Hippocampal formation (tissue), 2 donors: Measurements from ENCODE around the gene ROMO1.

Experiments
- DNase-seq, 2 donors: peaks; one replicate each; lab custom pipeline; 2025; lab: John Stamatoyannopoulos, UW

Gene ROMO1

DNA sequence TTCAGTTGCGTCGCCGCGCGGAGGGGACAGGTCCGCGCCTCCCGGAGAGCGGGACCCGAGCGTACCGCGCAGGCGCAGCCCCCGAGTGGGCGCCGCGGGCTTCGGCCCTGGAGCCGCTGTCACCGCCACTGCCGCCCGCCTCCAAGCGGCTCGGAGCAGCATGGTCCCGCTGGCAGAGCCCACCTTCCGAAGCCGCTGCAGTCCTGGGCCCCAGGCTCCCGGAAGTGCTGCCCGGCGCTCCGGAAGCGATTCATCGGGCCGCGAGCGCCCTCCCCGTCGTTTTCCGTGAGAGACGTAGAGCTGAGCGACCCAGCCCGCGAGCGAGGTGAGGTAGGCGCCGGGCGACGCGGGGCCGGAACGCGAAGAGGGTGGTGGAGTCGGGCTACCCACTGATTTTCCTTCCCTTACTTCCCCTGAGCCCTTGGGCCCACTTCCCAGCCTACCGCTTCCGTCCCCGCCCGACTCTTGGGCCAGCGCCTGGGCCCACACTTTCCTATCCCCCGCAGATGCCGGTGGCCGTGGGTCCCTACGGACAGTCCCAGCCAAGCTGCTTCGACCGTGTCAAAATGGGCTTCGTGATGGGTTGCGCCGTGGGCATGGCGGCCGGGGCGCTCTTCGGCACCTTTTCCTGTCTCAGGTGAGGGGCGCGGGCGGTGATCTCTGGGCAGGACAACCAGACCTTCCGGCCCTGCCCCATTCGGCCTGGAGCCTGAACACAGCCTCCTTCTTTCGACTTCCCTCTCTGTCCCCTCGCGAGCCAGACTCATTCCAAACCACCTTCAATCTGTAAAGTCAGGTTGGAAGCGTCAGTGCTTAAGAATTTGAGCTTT lies at the start of gene ROMO1, which contains the start of gene NFS1:
Gene ROMO1 (plus strand): TSS at position 279 of the 830 bp plus-strand sequence. CDS start 228 bp downstream, at position 507.
Gene NFS1 (minus strand): TSS at position 226 of the 830 bp plus-strand sequence. CDS start 64 bp downstream, at position 162.
- DNase-seq: peak; percentile 72 to 79

DNA sequence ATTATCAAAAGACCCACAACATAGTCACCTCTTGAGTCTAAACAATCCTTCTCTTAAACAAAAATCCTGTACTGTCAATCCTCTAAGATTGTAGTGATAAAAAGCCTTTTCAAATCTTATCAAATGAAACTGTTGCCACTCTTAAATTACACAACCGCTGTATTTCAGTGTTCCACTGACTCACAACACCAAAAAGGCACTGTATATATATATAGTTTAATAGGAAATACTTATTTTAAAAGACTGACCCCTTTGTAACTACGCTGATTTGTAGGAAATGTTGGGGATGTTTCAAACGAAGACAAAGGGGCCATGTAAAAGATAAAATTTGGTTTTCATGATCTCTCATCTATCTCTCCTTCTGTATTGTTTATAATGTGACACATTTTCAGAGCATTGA lies 48.6 kb upstream of the ROMO1 start:
- no peak for DNase-seq

DNA sequence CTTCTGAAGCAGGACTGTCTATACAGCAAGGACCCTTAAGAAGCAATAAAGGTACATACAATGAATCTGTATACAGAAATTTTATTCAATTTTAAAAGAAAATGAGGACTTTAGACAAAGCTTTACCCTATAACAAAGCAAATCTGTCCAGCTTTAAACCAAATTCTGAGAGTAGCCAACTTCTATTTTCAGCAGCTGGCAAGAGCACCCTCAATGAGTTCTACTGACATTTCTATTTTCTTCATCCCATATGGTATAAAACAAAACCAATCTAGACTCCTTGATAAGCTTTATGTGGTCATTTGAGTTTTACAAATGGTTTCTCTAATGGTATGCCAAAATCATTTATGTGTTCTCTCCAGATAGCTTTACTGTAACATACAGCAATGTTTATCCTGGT lies 47.2 kb upstream of the ROMO1 start:
- no peak for DNase-seq

DNA sequence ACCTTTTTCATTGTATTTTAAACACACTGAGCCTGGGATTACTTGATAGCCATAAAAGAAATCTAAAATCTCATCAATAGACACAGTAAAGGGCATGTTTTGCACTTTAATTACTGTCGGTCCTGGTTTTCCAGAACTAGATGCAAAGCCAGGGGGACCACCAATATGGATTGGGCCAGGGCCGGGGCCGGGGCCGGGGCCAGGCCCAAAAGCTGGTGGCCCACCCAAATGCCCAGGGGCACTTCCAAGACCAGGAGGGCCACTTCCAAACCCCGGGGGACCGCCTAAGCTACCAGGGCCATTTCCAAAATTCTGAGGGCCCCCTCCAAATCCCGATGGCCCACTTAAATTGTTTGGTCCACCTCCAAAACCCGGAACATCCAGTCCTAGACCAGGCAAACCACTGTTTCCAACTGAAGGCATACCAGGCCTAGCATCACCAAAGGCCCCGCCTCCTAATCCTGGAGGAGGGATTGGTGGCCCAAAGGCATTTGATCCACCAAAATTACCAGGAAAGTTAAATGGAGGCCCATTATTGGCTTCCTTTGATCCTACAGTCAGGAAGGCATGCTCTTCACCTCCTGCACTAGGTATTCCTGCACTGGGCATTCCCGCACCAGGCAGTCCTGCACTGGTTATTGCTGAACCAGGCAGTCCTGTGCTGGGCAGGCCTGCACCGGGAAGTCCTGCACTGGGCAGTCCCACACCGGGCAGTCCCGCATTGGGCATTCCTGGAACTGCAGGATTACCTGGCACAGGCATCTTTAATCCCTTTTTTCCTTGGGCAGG lies 46.4 kb upstream of the ROMO1 start:
- DNase-seq: no peak

DNA sequence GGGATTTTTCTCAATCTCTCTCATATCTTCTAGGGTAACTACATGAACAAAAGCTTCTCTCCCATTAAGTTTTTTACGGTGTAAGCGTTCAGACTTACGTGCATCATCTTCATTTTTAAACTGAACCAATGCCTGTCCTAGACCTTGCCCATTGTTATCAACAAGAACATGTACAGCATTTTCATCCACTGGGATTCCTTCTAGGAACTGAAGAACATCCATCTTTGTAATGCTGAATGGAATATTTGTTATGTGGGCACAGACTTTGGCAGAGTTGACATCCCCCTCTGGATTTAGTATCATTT lies 45.8 kb upstream of the ROMO1 start:
- no peak for DNase-seq

DNA sequence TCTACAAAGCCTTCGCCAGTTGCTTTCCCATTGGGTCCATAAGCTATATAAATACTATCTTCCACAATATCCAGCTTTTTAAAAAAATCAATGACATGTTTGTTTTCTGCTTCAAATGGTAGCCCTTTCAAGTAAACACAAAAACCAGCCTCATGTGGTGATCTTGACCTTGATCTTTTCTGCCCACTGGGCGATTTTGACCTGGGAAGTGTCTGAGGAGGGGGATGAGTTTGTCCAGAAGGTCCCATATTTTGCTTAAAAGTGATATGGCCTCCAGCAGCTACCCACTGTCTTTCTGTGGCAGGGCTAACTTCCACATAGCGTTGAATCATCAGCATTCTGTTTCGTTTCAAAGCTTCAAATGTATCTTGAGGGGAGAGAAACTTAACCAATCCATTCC lies 45.3 kb upstream of the ROMO1 start:
- no peak for DNase-seq

DNA sequence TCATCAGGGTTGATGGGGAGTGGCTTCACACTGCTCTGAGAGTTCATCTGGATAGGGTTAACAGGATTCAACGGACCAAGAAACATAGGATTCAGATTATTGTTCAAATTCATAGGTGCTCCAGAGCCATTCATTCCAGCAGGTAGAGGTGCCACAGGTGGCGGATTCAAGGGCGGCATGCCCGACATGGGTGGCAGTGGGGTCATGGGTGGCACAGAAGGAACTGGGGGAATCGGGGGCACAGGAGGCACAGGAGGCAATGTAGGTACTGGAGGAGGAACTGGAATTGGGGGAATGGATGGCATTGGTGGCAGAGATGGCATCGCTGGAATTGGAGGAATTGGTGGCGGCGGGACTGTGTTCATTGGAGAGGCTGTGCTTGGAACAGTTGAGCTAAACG lies 44.8 kb upstream of the ROMO1 start:
- DNase-seq: no peak

DNA sequence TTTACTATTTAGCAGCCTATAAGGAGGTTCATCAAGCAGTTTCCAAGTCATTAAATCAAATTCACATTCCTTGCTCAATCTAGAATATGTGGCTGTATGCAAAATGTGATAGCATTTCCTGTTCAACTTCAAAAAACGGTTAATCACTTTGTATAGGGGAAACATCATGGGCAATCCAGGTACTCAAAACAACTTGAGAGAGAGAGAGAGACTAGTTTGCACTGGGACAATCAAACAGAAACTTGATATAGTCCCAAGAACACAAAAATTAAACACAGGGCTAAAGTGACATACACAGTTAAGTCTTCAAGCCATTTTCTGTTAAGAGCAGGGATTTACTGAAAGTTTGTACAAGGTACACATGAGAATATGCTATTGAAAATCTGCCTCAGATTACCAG lies 41.9 kb upstream of the ROMO1 start:
- DNase-seq: no peak

DNA sequence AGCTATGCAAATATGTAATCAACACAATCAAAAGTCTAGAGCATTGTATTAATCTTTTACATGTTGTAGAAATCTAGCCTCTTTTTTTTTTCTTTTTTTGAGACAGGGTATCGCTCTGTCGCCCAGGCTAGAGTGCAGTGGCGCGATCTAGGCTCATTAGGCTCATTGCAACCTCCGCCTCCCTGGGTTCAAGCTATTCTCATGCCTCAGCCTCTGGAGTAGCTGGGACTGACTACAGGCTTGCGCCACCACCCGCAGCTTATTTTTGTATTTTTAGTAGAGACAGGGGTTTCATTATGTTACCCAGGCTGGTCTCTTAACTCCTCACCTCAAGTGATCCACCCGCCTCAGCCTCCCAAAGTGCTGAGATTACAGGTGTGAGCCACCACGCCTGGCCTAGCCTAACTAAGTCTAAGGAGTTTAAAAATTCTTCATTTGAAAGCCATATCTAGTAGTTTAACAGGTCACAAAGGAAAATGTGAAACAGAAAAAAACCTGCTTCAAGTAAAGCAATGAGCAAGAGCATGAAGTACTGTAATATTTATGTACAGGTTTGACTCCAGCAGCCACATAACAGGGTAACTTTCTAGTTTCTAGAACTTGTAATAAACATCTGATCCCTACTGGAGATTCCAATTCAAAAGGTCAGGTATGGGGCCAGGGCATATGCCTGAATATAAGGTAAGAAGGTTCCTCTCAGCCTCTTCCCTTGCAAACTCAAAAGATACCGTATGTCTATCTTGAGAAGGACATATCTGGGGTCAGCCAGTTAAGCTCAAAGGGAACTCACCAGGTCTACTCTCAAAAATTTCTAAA lies 38.9 kb upstream of the ROMO1 start:
- no peak for DNase-seq

DNA sequence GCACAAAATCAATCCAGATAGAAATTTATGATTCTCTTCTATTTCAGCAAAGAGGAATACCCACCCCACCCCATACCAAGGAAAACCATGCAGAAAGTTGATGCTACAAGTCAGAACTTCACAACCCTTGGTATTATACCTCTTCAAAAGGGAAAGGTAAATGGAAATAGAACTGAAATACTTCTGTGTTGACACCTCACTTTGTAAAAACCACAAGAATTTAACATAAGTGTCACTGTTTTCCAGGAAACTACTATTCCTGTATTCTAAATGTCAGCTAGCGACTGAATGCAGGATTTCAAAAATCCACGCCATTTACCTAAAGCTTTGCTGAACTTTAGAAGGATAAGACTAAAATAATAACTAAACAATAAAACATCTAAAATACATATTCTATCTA lies 38.2 kb upstream of the ROMO1 start:
- DNase-seq: no peak

DNA sequence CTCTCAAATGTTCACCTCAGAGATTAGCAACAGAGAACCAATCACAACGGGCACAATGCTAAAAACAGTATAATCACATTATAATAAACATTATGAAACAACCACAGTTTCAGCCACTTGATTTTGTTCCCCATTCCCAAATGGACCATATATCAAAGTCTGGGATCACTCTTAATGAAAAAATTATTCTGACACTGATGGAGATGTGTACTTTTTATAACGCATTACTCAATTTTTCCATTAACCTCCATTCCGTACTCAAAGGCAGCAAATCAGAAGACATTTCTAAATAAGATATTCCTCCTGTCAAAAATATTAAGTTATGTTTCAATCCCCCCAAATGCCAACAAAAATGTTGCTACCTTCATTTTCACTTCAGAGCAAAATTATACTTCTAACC lies 37.3 kb upstream of the ROMO1 start:
- DNase-seq: no peak

DNA sequence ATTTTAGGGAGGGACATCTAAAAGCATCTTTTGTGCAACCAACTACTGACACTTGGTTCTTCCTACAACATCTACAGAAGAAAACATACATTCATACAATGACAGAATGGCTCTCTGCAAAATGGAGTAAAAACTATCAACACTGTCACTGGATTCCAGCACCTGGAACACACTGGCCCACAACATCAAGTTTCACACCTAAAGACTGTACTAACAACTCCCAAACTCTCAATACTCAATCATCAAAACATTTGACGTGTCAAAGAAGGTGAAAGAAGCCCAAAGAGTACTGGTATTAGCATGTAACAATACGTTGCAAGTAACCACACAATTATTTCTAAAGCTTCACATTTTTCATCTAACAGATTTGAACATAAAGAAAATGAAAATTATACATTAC lies 36.7 kb upstream of the ROMO1 start:
- DNase-seq: no peak

DNA sequence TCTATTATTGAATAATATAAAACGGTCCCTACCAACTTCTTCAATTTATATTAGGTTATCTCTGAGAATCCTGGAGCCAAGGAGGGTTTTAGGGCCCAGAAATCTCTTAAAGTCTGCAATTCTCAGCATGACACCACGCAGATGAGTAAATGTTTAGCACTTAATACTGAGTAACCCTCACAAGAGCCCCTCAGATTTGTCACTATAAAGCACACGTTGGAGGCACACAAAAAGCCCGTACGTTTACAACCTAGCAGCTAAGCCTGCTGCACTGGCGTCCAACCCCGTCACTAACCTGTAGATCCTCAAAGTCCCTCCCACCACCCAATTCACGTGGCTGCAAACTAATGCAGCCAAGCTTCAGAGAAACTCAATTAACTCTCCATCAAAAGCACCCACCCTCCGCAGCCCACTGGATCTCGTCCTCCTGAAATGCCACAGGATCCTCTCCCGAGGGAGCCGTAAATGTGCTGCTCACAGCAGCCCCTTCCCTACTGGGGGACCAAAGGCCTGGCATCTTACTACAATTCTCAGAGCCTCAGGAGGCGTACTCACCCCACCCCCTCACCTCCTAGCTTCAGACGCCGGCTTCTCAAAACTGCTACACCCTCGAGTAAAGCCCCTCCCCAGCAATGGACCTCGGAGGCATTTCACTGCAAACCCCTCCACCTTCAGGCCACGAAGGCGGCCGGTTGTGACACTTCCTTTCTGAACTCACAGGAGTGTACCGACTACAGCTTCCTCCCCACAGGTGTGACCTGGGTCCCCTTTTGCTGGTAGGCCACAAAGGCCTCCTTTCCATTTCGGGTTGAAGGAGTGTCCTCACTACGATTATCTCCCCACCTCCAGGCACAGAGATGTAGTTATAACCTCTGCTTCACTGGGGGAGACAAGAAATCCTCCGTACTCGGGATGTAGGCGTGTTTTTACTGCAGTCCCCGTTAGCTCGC lies 35.4 kb upstream of the ROMO1 start:
- DNase-seq: no peak

DNA sequence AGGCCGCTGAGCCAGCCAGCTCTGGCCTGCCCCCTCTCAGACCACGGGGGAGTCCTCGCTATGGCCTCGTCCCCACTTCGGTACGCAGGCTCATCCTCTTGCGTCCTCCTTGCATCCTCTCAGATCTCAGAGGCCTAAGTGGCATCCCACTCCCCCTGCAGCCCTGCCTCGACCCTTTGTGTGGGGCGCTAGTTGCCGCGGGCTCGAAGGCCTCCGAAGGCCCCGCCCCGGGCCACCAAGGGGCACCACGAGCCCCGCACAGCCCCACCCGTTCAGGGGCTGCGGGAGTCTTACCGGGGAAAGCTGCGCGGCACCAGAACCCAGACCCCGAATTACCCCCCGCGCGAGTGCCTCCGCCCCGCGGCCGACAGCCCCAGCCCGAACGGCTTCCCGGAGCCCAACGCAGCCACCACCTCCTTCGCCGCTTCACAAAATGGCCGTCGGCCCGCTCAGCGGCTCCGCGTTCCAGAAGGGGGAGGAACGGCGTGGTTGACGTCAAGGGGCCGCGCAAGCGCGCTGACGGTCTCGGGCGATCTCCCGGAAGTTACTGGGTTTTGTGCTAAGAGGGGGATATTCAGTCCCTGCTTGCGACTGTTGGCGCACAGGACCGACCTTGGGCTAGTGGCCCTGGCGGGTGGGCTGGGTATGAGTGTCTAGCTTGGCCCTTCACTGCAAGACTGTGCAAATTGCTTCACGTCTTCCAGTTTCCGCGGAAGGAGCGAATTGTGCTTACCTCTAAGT lies 34.6 kb upstream of the ROMO1 start, which contains the start of the genes CPNE1 and RBM12:
Gene CPNE1 (minus strand): TSS at position 435 of the 741 bp plus-strand sequence. CDS start 31,977 bp downstream, outside the sequence.
Gene RBM12 (minus strand): TSS at position 435 of the 741 bp plus-strand sequence. CDS start 9,578 bp downstream, outside the sequence.
- DNase-seq: peak; percentile 92 to 94

DNA sequence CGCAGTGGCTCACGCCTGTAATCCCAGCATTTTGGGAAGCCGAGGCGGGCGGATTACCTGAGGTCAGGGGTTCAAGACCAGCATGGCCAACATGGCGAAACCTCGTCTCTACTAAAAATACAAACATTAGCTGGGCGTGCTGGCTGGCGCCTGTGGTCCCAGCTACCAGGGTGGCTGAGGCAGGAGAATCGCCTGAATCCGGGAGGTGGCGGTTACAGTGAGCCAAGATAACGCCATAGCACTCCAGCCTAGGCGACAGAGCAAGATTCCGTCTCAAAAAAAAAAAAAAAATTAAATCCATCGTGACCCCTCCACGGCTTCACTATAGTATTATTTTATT lies 33.3 kb upstream of the ROMO1 start:
- DNase-seq: no peak

DNA sequence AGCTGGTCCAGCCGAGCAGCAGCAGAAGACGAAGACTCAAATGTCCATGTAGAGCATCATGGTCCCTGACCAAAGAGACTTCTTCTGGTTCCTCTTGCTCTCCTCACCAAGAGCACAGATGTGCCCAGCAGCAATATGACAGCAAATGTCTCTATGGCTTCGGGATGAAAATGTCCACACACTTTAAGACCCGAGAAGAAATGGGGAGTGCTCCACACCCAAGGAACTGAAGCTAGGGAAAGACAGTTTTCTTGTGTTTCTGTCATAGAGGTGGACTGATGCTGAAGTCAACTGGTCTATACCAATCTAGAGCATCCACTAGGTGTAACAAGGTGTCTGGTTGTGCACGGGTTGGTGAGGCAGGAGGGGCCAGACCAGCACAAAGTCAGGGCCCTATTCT lies 30.0 kb upstream of the ROMO1 start:
- no peak for DNase-seq

DNA sequence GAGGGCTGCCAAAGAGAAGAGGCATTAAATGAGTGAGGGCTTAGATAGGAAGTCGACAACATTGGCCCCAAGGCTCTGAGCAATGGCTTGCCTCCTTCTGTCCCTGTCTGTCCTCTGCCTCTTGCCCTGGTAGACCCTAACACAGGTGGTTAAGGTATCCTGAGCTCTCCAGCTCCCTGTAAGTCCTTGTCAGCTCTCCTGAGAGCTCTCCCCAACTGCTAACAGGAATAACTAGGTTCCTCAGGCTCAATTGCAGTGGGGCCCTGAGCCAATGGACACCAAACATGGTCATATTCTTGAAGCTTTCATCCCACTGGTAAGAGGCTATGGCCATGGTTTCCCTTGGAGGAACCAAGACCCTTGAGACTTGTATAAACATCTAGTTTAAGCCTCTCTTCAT lies 29.5 kb upstream of the ROMO1 start:
- DNase-seq: no peak

DNA sequence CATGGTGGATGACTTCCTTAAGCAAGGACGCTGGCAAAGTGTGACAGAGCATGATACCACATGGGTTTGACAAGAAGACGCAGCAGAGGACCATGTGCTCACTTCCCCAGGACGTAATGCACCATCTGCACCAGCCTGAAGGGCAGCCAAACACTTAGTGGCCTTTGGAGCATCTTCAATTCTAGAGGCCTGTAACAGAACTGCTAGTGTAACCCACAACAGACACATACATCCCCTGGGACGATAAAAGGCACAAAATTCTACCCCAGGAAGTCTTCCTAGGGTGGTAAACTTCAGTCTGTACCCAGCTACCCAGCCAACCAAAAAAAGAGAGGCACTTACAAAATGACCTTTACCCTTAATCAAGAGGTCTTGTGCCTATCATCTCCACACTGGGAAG lies 25.3 kb upstream of the ROMO1 start:
- DNase-seq: no peak

DNA sequence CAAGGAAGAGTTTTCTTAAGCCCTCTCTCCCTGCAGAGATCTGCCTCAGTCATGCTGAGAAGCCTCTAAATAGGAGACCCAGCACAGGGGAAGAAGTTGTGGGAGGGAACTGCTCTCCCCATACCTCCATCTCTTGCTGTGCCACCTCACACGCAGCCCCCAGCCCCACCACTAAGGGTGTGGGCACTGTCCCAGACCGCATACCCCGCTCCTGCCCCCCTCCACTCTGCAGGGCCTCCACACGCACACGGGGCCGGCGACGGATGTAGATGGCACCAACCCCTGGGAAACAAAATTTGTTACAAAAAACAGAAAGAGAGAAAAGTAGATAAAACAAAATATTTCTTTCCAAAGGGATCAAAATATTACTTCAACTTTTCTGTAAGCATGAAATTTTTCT lies 24.3 kb upstream of the ROMO1 start:
- no peak for DNase-seq

DNA sequence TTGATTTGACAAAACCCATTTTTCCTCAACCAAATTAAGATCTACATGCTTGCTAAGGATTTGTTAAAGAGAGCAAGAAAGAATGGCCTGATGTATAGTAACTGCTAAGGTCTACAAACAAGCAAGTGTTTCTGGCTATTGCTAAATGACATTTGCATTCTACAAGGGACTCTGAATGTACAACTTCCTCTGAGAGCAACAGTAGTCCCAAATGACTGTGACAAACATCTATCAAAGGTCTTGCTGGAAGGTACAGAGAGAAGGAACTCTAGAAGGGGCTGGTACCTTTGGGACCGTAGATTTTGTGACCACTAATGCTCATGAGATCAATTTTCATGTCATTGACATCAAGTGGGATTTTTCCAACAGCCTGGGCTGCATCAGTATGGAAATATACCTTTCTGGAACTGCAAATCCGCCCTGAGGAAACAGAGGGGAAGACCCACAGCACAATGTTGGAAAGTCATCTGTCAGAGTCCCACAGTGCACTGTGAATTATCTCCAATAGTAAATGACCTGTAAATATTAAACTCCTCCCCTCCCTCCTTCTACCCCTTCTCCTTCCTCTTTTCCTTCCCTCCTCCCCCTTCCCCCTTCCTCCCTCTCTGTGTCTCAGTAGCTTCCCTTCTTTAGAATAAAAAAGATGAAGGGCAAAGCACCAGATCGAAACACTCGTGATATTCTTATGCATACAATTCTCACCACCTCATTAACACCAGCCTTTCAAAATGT lies 18.6 kb upstream of the ROMO1 start:
- no peak for DNase-seq
